IMR-90 (cell line): ENCODE measurements around the gene OTOGL. TPM values are rescaled to one million over a fixed set of nuclear protein-coding genes. Genes with fewer than 3 reads are reported as not detected.

ENCODE experiments used
- ATAC-seq: fragments of 200-7000 bp; cut with Tn5 transposase; 2 replicates; pipeline ENCODE4 v1.9.1; 2020; ENCODE audit warnings: low read depth, mild to moderate bottlenecking, moderate library complexity
- BruUV-seq: library from RNA; stranded (reverse); fragments of 400-500 nt; replicated peaks from 2 replicates; lab custom pipeline; 2021; lab: Mats Ljungman, UMichigan
- CTCF ChIA-PET: fragments of 300-600 bp; formaldehyde crosslinking; extraction: SDS; loops from one replicate; lab custom pipeline; 2021; ENCODE audit warnings: antibody characterized with exemption; lab: Yijun Ruan, JAX
- POLR2A ChIA-PET: fragments of 300-600 bp; sonication (Branson Sonifier 250); formaldehyde crosslinking; loops from one replicate; lab custom pipeline; 2022; ENCODE audit warnings: antibody characterized with exemption; ENCODE audit not compliant: unreplicated experiment; lab: Charles Lee
- DNase-seq: peaks from one replicate; pipeline ENCODE4 v3.0.0; 2013
- H2AFZ ChIP-seq: replicated peaks from 2 replicates; pipeline ENCODE3; 2013; ENCODE audit warnings: low read length, mild to moderate bottlenecking; ENCODE audit not compliant: poor library complexity
- H2AK5ac ChIP-seq: 2 replicates; pipeline ENCODE4 v1.6.1; 2013; ENCODE audit warnings: low read depth, low read length, inconsistent platforms
- H2AK9ac ChIP-seq: replicated peaks from 2 replicates; pipeline ENCODE3; 2013; ENCODE audit warnings: mild to moderate bottlenecking, low read depth, low read length, moderate library complexity; ENCODE audit not compliant: poor library complexity
- H2BK120ac ChIP-seq: 2 replicates; pipeline ENCODE4 v1.6.1; 2013; ENCODE audit warnings: low read depth, low read length, inconsistent platforms
- H2BK15ac ChIP-seq: 3 replicates; pipeline ENCODE4 v1.6.1; 2013; ENCODE audit warnings: low read depth, low read length, inconsistent platforms
- H2BK20ac ChIP-seq: 2 replicates; pipeline ENCODE4 v1.6.1; 2013; ENCODE audit warnings: low read depth, mild to moderate bottlenecking, inconsistent platforms, low read length, moderate library complexity
- H2BK5ac ChIP-seq: 2 replicates; pipeline ENCODE4 v1.6.1; 2013; ENCODE audit warnings: mild to moderate bottlenecking, low read depth, low read length, inconsistent platforms; ENCODE audit not compliant: poor library complexity, severe bottlenecking
- H3K14ac ChIP-seq: replicated peaks from 2 replicates; pipeline ENCODE4 v1.6.1; 2013; ENCODE audit warnings: low read depth, low read length, inconsistent platforms
- H3K18ac ChIP-seq: 2 replicates; pipeline ENCODE4 v1.6.1; 2013; ENCODE audit warnings: low read depth, low read length, control low read depth
- H3K23ac ChIP-seq: 2 replicates; pipeline ENCODE4 v1.6.1; 2013; ENCODE audit warnings: low read depth, low read length, inconsistent platforms
- H3K27ac ChIP-seq: 2 replicates; pipeline ENCODE4 v1.5.1; 2013; ENCODE audit warnings: mild to moderate bottlenecking, control low read depth, low read length; ENCODE audit not compliant: insufficient read depth
- H3K27me3 ChIP-seq: 2 replicates; pipeline ENCODE4 v1.6.1; 2013; ENCODE audit warnings: low read length; ENCODE audit not compliant: control insufficient read depth, insufficient read depth
- H3K36me3 ChIP-seq: 2 replicates; pipeline ENCODE4 v1.6.1; 2013; ENCODE audit warnings: low read length, mixed read lengths; ENCODE audit not compliant: control insufficient read depth, insufficient read depth
- H3K4ac ChIP-seq: 2 replicates; pipeline ENCODE4 v1.6.1; 2013; ENCODE audit warnings: low read depth, low read length, inconsistent platforms
- H3K4me1 ChIP-seq: 2 replicates; pipeline ENCODE4 v1.6.1; 2013; ENCODE audit warnings: low read length, mixed read lengths; ENCODE audit not compliant: control insufficient read depth, insufficient read depth
- H3K4me2 ChIP-seq: 2 replicates; pipeline ENCODE4 v1.6.1; 2013; ENCODE audit warnings: low read depth, mild to moderate bottlenecking, control low read depth, low read length, moderate library complexity
- H3K4me3 ChIP-seq: 2 replicates; pipeline ENCODE4 v1.5.1; 2013; ENCODE audit warnings: low read depth, mild to moderate bottlenecking, control low read depth, low read length, moderate library complexity; ENCODE audit not compliant: insufficient read depth
- H3K56ac ChIP-seq: 2 replicates; pipeline ENCODE4 v1.6.1; 2013; ENCODE audit warnings: low read length, inconsistent platforms; ENCODE audit not compliant: insufficient read depth; ENCODE audit errors: extremely low read depth
- H3K79me1 ChIP-seq, 2 experiments: 2 replicates each; pipeline ENCODE4 v1.6.1; 2013; ENCODE audit warnings: low read length in 2 of 2, inconsistent platforms in 1 of 2, low read depth in 1 of 2
- H3K9ac ChIP-seq: 2 replicates; pipeline ENCODE4 v1.6.1; 2013; ENCODE audit warnings: low read depth, low read length, control low read depth
- H3K9me1 ChIP-seq: 2 replicates; pipeline ENCODE4 v1.6.1; 2013; ENCODE audit warnings: low read length, inconsistent platforms; ENCODE audit not compliant: insufficient read depth
- H3K9me3 ChIP-seq: 2 replicates; pipeline ENCODE4 v1.6.1; 2013; ENCODE audit warnings: low read length; ENCODE audit not compliant: control insufficient read depth, insufficient read depth
- H4K20me1 ChIP-seq: 2 replicates; pipeline ENCODE4 v1.6.1; 2013; ENCODE audit warnings: low read length, inconsistent platforms; ENCODE audit not compliant: insufficient read depth
- H4K5ac ChIP-seq: 2 replicates; pipeline ENCODE4 v1.6.1; 2013; ENCODE audit warnings: mild to moderate bottlenecking, low read depth, low read length, control low read depth
- H4K8ac ChIP-seq, 2 experiments: 2 replicates each; pipeline ENCODE4 v1.6.1; 2013; ENCODE audit warnings: low read depth in 2 of 2, low read length in 2 of 2, control low read depth in 1 of 2, inconsistent platforms in 1 of 2
- H4K91ac ChIP-seq: 2 replicates; pipeline ENCODE4 v1.6.1; 2013; ENCODE audit warnings: low read depth, low read length, inconsistent platforms; ENCODE audit not compliant: insufficient read depth
- CHD1 ChIP-seq: IDR thresholded peaks from 2 replicates; pipeline ENCODE4 v1.6.1; 2012; ENCODE audit warnings: low read depth, low read length, improper control_type of control experiment
- CTCF ChIP-seq: conservative IDR thresholded peaks from 2 replicates; pipeline ENCODE4 v1.5.1; 2012; ENCODE audit warnings: mild to moderate bottlenecking, low read depth, low read length, improper control_type of control experiment
- FOS ChIP-seq: fragments of 150-350 bp; IDR thresholded peaks from 2 replicates; pipeline ENCODE4 v1.6.1; 2016; ENCODE audit warnings: low read depth, low read length
- MAFK ChIP-seq: IDR thresholded peaks from 2 replicates; pipeline ENCODE4 v1.6.1; 2012; ENCODE audit warnings: low read depth, low read length, improper control_type of control experiment
- MAZ ChIP-seq: IDR thresholded peaks from 2 replicates; pipeline ENCODE4 v1.6.1; 2012; ENCODE audit warnings: low read depth, mild to moderate bottlenecking, low read length, improper control_type of control experiment, moderate library complexity, borderline replicate concordance
- MXI1 ChIP-seq: IDR thresholded peaks from 2 replicates; pipeline ENCODE4 v1.6.1; 2012; ENCODE audit warnings: low read depth, mild to moderate bottlenecking, low read length, moderate library complexity, borderline replicate concordance
- POLR2A ChIP-seq: IDR thresholded peaks from 2 replicates; pipeline ENCODE4 v1.6.1; 2012; ENCODE audit warnings: mild to moderate bottlenecking, low read depth, low read length
- RAD21 ChIP-seq: IDR thresholded peaks from 2 replicates; pipeline ENCODE4 v1.6.1; 2012; ENCODE audit warnings: low read length, improper control_type of control experiment
- RCOR1 ChIP-seq: IDR thresholded peaks from 2 replicates; pipeline ENCODE4 v1.6.1; 2012; ENCODE audit warnings: mild to moderate bottlenecking, low read length, improper control_type of control experiment; ENCODE audit not compliant: insufficient replicate concordance
- RFX5 ChIP-seq: IDR thresholded peaks from 2 replicates; pipeline ENCODE4 v1.8.0; 2012; ENCODE audit warnings: low read depth, mild to moderate bottlenecking, low read length, moderate library complexity
- SMC3 ChIP-seq: fragments of 150-350 bp; IDR thresholded peaks from 2 replicates; pipeline ENCODE4 v1.6.1; 2016; ENCODE audit warnings: low read depth, mild to moderate bottlenecking, antibody characterized with exemption, low read length, moderate library complexity
- USF2 ChIP-seq: fragments of 150-350 bp; IDR thresholded peaks from 2 replicates; pipeline ENCODE4 v1.6.1; 2017; ENCODE audit warnings: mild to moderate bottlenecking, antibody characterized with exemption, low read length, low read depth
- WGBS, 2 experiments: methylation state at CpG; one replicate each; pipeline versions ENCODE4 v1.1.5 to v1.1.7; 2013; ENCODE audit warnings: missing lambda C conversion rate in 2 of 2; ENCODE audit not compliant: insufficient read length in 1 of 2; ENCODE audit errors: extremely low coverage in 2 of 2; 5-methylcytosine and 5-hydroxymethylcytosine counted together
- dilution Hi-C: fragments of 300-500 bp; cut with HindIII; formaldehyde crosslinking; loops from one replicate; pipeline ENCODE4 v1.14.3; 2018; ENCODE audit warnings: low sequenced_read_pairs; ENCODE audit not compliant: unreplicated experiment
- in situ Hi-C: fragments of 300-500 bp; cut with MboI; formaldehyde crosslinking; loops from 3 replicates; pipeline ENCODE4 v1.14.3; 2019; ENCODE audit warnings: low sequenced_read_pairs, inconsistent platforms, mixed read lengths
- intact Hi-C: fragments of 100-400 bp; cut with micrococcal nuclease; formaldehyde crosslinking; loops from 2 replicates; pipeline ENCODE4 v1.10.0; 2022
- polyA plus RNA-seq, 3 experiments: library from polyadenylated mRNA; depleted of rRNA; stranded (reverse); fragments of >200 nt; gene quantifications; 2 replicates each; pipeline ENCODE4 v1.2.3, GENCODE V29; 2012; ENCODE audit warnings: low replicate concordance in 1 of 3
- total RNA-seq: library from RNA; depleted of rRNA; stranded (reverse); fragments of >200 nt; gene quantifications from 2 replicates; pipeline ENCODE4 v1.2.3, GENCODE V29; 2012

Gene OTOGL
- total and polyA plus RNA-seq, 2 of the 4 experiments (the other 2 are of a cell fraction): 0.10 to 0.18 TPM

GRCh38 chr12:80222261-80222660, 122.9 kb downstream of the OTOGL start:
- H4K8ac ChIP-seq: no peak overlapping the region
- no TSS peak for BruUV-seq
- H2BK120ac ChIP-seq: no peak overlapping the region
- no peak overlapping the region for H2AK5ac ChIP-seq
- ChIA-PET POLR2A (no interaction called here), CTCF (no interaction called here)
- H3K4me1 ChIP-seq: no peaks in the 10 kb centered on the region
- H3K18ac ChIP-seq: no peak overlapping the region
- H3K4me2 ChIP-seq: no peak overlapping the region
- in situ Hi-C loops (loop anchor here (25.0 kb wide), 1 partner anchor 540 kb away; no protein-coding TSS in a partner anchor), dilution Hi-C loops (no loop called here), intact Hi-C loops (no loop called here)
- no peaks in the 10 kb centered on the region for H4K20me1 ChIP-seq
- H3K9me1 ChIP-seq: no peaks in the 10 kb centered on the region
- ATAC-seq (no peak), DNase-seq (peak; percentile 27)
- H3K9ac ChIP-seq: no peak overlapping the region
- no peak overlapping the region for H3K56ac ChIP-seq
- no peak overlapping the region for H2AK9ac ChIP-seq
- no peak overlapping the region for H3K4me3 ChIP-seq
- H3K27me3 ChIP-seq: no peaks in the 10 kb centered on the region
- H2AFZ ChIP-seq: no peak overlapping the region
- no peaks in the 10 kb centered on the region for H3K36me3 ChIP-seq
- H3K79me1 ChIP-seq: no peaks in the 10 kb centered on the region
- no peak overlapping the region for H2BK15ac ChIP-seq
- no peak overlapping the region for H2BK20ac ChIP-seq
- WGBS, 2 experiments: 67% methylated on average over 1 of the region's 3 CpGs; no CpG with 5 or more reads in 1 of the 2 experiments
- H4K91ac ChIP-seq: no peak overlapping the region
- no peaks in the 10 kb centered on the region for H3K9me3 ChIP-seq
- no peak overlapping the region for H3K4ac ChIP-seq
- no peak overlapping the region for H3K14ac ChIP-seq
- H3K23ac ChIP-seq: no peak overlapping the region
- H4K5ac ChIP-seq: no peak overlapping the region
- H3K27ac ChIP-seq: no peak overlapping the region
- H2BK5ac ChIP-seq: no peak overlapping the region
- no peak for TF ChIP-seq CHD1
- no peak for TF ChIP-seq MAFK
- no peak for TF ChIP-seq USF2
- no peak for TF ChIP-seq CTCF
- no peak for TF ChIP-seq SMC3
- TF ChIP-seq MAZ: no peak
- no peak for TF ChIP-seq POLR2A
- no peak for TF ChIP-seq RCOR1
- TF ChIP-seq FOS: no peak
- TF ChIP-seq RFX5: no peak
- TF ChIP-seq MXI1: no peak
- TF ChIP-seq RAD21: no peak
